Liver (tissue), 9 donors: ENCODE results near the gene GFRA1. TPM values are rescaled to one million over a fixed set of nuclear protein-coding genes. Genes with fewer than 3 reads are reported as not detected.

Experiments
- DNase-seq: peaks from one replicate; pipeline ENCODE4 v3.0.0-alpha.2; 2017; ENCODE audit warnings: low spot score
- H3K27ac ChIP-seq, 2 donors: one replicate each; pipeline ENCODE4 v1.7.0; 2013; ENCODE audit warnings: inconsistent platforms in 2 of 2, low read length in 2 of 2, control low read depth in 1 of 2, low read depth in 1 of 2, mild to moderate bottlenecking in 1 of 2
- H3K27me3 ChIP-seq, 4 donors: one replicate each; pipeline versions ENCODE4 v1.6.1 to v1.7.0; 2013; ENCODE audit warnings: low read length in 3 of 4, inconsistent platforms in 1 of 4, mild to moderate bottlenecking in 1 of 4, moderate library complexity in 1 of 4; ENCODE audit not compliant: control insufficient read depth in 4 of 4, insufficient read depth in 4 of 4
- H3K36me3 ChIP-seq, 4 donors: one replicate each; pipeline versions ENCODE4 v1.6.1 to v1.7.0; 2013; ENCODE audit warnings: low read length in 3 of 4, mild to moderate bottlenecking in 3 of 4, low read depth in 1 of 4, moderate library complexity in 1 of 4; ENCODE audit not compliant: control insufficient read depth in 4 of 4, insufficient read depth in 3 of 4
- H3K4me1 ChIP-seq, 4 donors: one replicate each; pipeline versions ENCODE4 v1.6.1 to v1.7.0; 2013; ENCODE audit warnings: low read length in 3 of 4, mild to moderate bottlenecking in 3 of 4, moderate library complexity in 1 of 4; ENCODE audit not compliant: control insufficient read depth in 4 of 4, insufficient read depth in 4 of 4
- H3K4me3 ChIP-seq, 3 donors: one replicate each; pipeline versions ENCODE4 v1.6.1 to v1.7.0; 2013; ENCODE audit warnings: low read length in 3 of 3, control low read depth in 1 of 3, low read depth in 1 of 3, mild to moderate bottlenecking in 1 of 3
- H3K9ac ChIP-seq, 2 donors: one replicate each; pipeline ENCODE4 v1.7.0; 2013; ENCODE audit warnings: low read length in 2 of 2, mild to moderate bottlenecking in 2 of 2, moderate library complexity in 2 of 2, control low read depth in 1 of 2, low read depth in 1 of 2
- H3K9me3 ChIP-seq, 4 donors: one replicate each; pipeline versions ENCODE4 v1.6.1 to v1.7.0; 2013; ENCODE audit warnings: low read length in 3 of 4; ENCODE audit not compliant: control insufficient read depth in 4 of 4
- ATF3 ChIP-seq: IDR thresholded peaks from 2 replicates; pipeline ENCODE4 v1.6.1; 2016; ENCODE audit warnings: antibody characterized with exemption
- CTCF ChIP-seq: fragments of 150-350 bp; IDR thresholded peaks from 2 replicates; pipeline ENCODE4 v1.5.1; 2017; ENCODE audit warnings: improper control_type of control experiment, low read depth, low read length; ENCODE audit not compliant: missing input control
- EGR1 ChIP-seq, 2 donors: IDR thresholded peaks; 2 replicates each; pipeline ENCODE4 v1.6.1; 2016 to 2018; ENCODE audit warnings: antibody characterized with exemption in 2 of 2, low read depth in 2 of 2
- FOXA1 ChIP-seq: IDR thresholded peaks from 2 replicates; pipeline ENCODE4 v1.6.1; 2016; ENCODE audit warnings: antibody characterized with exemption
- FOXA2 ChIP-seq: IDR thresholded peaks from 2 replicates; pipeline ENCODE4 v1.6.1; 2016; ENCODE audit warnings: antibody characterized with exemption
- GABPA ChIP-seq, 2 donors: IDR thresholded peaks in 1 of 2; conservative IDR thresholded peaks in 1 of 2; 2 replicates each; pipeline ENCODE4 v1.6.1; 2016; ENCODE audit warnings: antibody characterized with exemption in 2 of 2, mild to moderate bottlenecking in 1 of 2, moderate library complexity in 1 of 2
- HNF4A ChIP-seq, 2 donors: conservative IDR thresholded peaks; 2 replicates each; pipeline ENCODE4 v1.6.1; 2016; ENCODE audit warnings: antibody characterized with exemption in 2 of 2, mild to moderate bottlenecking in 2 of 2
- HNF4G ChIP-seq: IDR thresholded peaks from 2 replicates; pipeline ENCODE4 v1.6.1; 2016; ENCODE audit warnings: antibody characterized with exemption
- JUND ChIP-seq, 2 donors: IDR thresholded peaks; 2 replicates each; pipeline ENCODE4 v1.6.1; 2016; ENCODE audit warnings: antibody characterized with exemption in 2 of 2
- MAX ChIP-seq: IDR thresholded peaks from 2 replicates; pipeline ENCODE4 v1.6.1; 2016; ENCODE audit warnings: antibody characterized with exemption
- NR2F2 ChIP-seq: IDR thresholded peaks from 2 replicates; pipeline ENCODE4 v1.6.1; 2016; ENCODE audit warnings: antibody characterized with exemption
- RAD21 ChIP-seq, 2 donors: IDR thresholded peaks; 2 replicates each; pipeline ENCODE4 v1.6.1; 2016; ENCODE audit warnings: antibody characterized with exemption in 2 of 2, mild to moderate bottlenecking in 2 of 2
- REST ChIP-seq: IDR thresholded peaks from 2 replicates; pipeline ENCODE4 v1.6.1; 2016; ENCODE audit warnings: antibody characterized with exemption, mild to moderate bottlenecking
- RXRA ChIP-seq, 2 donors: IDR thresholded peaks; 2 replicates each; pipeline ENCODE4 v1.6.1; 2017 to 2018; ENCODE audit warnings: antibody characterized with exemption in 2 of 2, mild to moderate bottlenecking in 1 of 2
- SP1 ChIP-seq: IDR thresholded peaks from 2 replicates; pipeline ENCODE4 v1.6.1; 2018; ENCODE audit warnings: antibody characterized with exemption, mild to moderate bottlenecking
- TAF1 ChIP-seq: conservative IDR thresholded peaks from 2 replicates; pipeline ENCODE4 v1.6.1; 2016; ENCODE audit warnings: antibody characterized with exemption, mild to moderate bottlenecking
- YY1 ChIP-seq: IDR thresholded peaks from 2 replicates; pipeline ENCODE4 v1.6.1; 2016; ENCODE audit warnings: antibody characterized with exemption, mild to moderate bottlenecking
- ZBTB33 ChIP-seq: IDR thresholded peaks from 2 replicates; pipeline ENCODE4 v1.6.1; 2016; ENCODE audit warnings: antibody characterized with exemption
- WGBS: extraction: QIAGEN DNeasy Blood & Tissue Kit; methylation state at CpG from one replicate; pipeline ENCODE4 v1.1.7; 2013; 5-methylcytosine and 5-hydroxymethylcytosine counted together
- polyA plus RNA-seq, 2 donors: library from polyadenylated mRNA; stranded (reverse) in 1 of 2; unstranded in 1 of 2; fragments of 200-250 nt in 1 of 2; fragments of >200 nt in 1 of 2; fragmentation: Nextera tagmentation in 1 of 2; extraction: Ambion mirVana in 1 of 2; gene quantifications; one replicate each; pipeline versions ENCODE4 v1.2.1 to v1.2.3, GENCODE V29; 2013 to 2015
- total RNA-seq, 2 donors: library from RNA; depleted of rRNA; stranded (reverse); fragments of >200 nt; gene quantifications; one replicate each; pipeline ENCODE4 v1.2.3, GENCODE V29; 2014
- donor health status: healthy.
- donor health status: healthy.
- donor health status: healthy.
- donor health status: healthy.
- donor health status: healthy.

Gene GFRA1
- total and polyA plus RNA-seq, 4 donors, result 14.2 to 53.6 (median 17.8) TPM

- H3K4me3 ChIP-seq, result no peak overlapping the region
- H3K27me3 ChIP-seq, result no peaks in the 10 kb centered on the region
- no peak overlapping the region for H3K9ac ChIP-seq
- TF ChIP-seq CTCF, result no peak
- no peak for TF ChIP-seq ZBTB33
- no peak for TF ChIP-seq GABPA (IDR thresholded peaks at IDR 0.05 in 1 of 2, conservative IDR thresholded peaks at IDR 0.05 in 1 of 2)
- no peak for TF ChIP-seq JUND (IDR thresholded peaks at IDR 0.05)
- no peak for TF ChIP-seq YY1
- TF ChIP-seq ATF3, result no peak
- DNase-seq, result no peak
- 83% methylated on average over 8 of the region's 8 CpGs for WGBS
- H3K27ac ChIP-seq, result no peak overlapping the region
- H3K9me3 ChIP-seq, result no peaks in the 10 kb centered on the region
- peaks cover 0 to 11% (median 2%) of the 10 kb centered on the region in 4 donors for H3K36me3 ChIP-seq
- H3K4me1 ChIP-seq, result no peaks in the 10 kb centered on the region
Measured at GRCh38 chr10:116098411-116099022, 174.5 kb downstream of the GFRA1 start.

- Histone ChIP-seq H3K4me1 (no peaks in the 10 kb centered on the region), H3K9ac (no peak overlapping the region), H3K36me3 (peaks cover 0 to 14% (median 7%) of the 10 kb centered on the region in 4 donors), H3K27ac (no peak overlapping the region), H3K4me3 (no peak overlapping the region), H3K9me3 (no peaks in the 10 kb centered on the region), H3K27me3 (no peaks in the 10 kb centered on the region)
- WGBS, result 87% methylated on average over 7 of the region's 7 CpGs
- TF ChIP-seq MAX, result no peak
- no peak for TF ChIP-seq ATF3
- no peak for TF ChIP-seq JUND (IDR thresholded peaks at IDR 0.05)
- no peak for TF ChIP-seq NR2F2
- TF ChIP-seq REST, result no peak
- TF ChIP-seq RAD21 (IDR thresholded peaks at IDR 0.05), result no peak
- no peak for TF ChIP-seq YY1
- TF ChIP-seq HNF4A (conservative IDR thresholded peaks at IDR 0.05), result no peak
- TF ChIP-seq ZBTB33, result no peak
- no peak for TF ChIP-seq TAF1
- no peak for TF ChIP-seq EGR1 (IDR thresholded peaks at IDR 0.05; ENCODE audit: low read depth in 2 of 2)
- no peak for TF ChIP-seq SP1
- no peak for TF ChIP-seq GABPA (IDR thresholded peaks at IDR 0.05 in 1 of 2, conservative IDR thresholded peaks at IDR 0.05 in 1 of 2)
- no peak for TF ChIP-seq HNF4G
- no peak for TF ChIP-seq FOXA2
- TF ChIP-seq CTCF, result no peak
- no peak for TF ChIP-seq RXRA (IDR thresholded peaks at IDR 0.05)
- TF ChIP-seq FOXA1, result no peak
- no peak for DNase-seq
Measured at GRCh38 chr10:116097239-116097784, 175.7 kb downstream of the GFRA1 start.
